Endothelial cell of umbilical vein (primary cell): Measurements from ENCODE around the gene IKZF3. TPM values are rescaled to one million over a fixed set of nuclear protein-coding genes. Genes with fewer than 3 reads are reported as not detected.

Experiments used
- BruUV-seq: library from RNA; stranded (reverse); fragments of 400-500 nt; replicated peaks from 2 replicates; lab custom pipeline; 2021; lab: Mats Ljungman, UMichigan
- CTCF ChIA-PET: fragments of 300-600, 350-600 bp; sonication (Branson Sonifier 250); formaldehyde crosslinking; loops from one replicate; lab custom pipeline; 2021; ENCODE audit warnings: antibody characterized with exemption, inconsistent platforms; lab: Charles Lee
- POLR2A ChIA-PET: fragments of 300-600, 350-600 bp; sonication (Branson Sonifier 250); formaldehyde crosslinking; loops from one replicate; lab custom pipeline; 2021; ENCODE audit warnings: antibody characterized with exemption, inconsistent platforms; lab: Charles Lee
- DNase-seq: peaks from one replicate; pipeline ENCODE4 v3.0.0-alpha.2; 2011; ENCODE audit warnings: low read depth, low spot score
- FAIRE-seq: peaks from 2 replicates; lab custom pipeline; 2011; peaks lifted over from hg19 to GRCh38; lab: Jason Lieb, UNC
- H2AFZ ChIP-seq: 2 replicates; pipeline ENCODE4 v1.6.0; 2012; ENCODE audit warnings: low read depth, low read length, control low read depth, inconsistent platforms
- H3K27ac ChIP-seq: 2 replicates; pipeline ENCODE4 v1.5.1; 2011; ENCODE audit warnings: low read depth, mild to moderate bottlenecking, control low read depth, low read length, moderate library complexity; ENCODE audit not compliant: insufficient read depth
- H3K27me3 ChIP-seq, 2 experiments: 2 replicates each; pipeline versions ENCODE4 v1.6.0 to v1.6.1; 2011; ENCODE audit warnings: low read length in 2 of 2, mixed read lengths in 1 of 2; ENCODE audit not compliant: control insufficient read depth in 2 of 2, insufficient read depth in 2 of 2
- H3K36me3 ChIP-seq, 2 experiments: 2 replicates in 1 of 2; 3 replicates in 1 of 2; pipeline ENCODE4 v1.5.1; 2011; ENCODE audit warnings: low read length in 2 of 2, mild to moderate bottlenecking in 1 of 2, moderate library complexity in 1 of 2; ENCODE audit not compliant: control insufficient read depth in 2 of 2, insufficient read depth in 2 of 2; ENCODE audit errors: extremely low read depth in 1 of 2
- H3K4me1 ChIP-seq: 3 replicates; pipeline ENCODE4 v1.5.1; 2011; ENCODE audit warnings: mild to moderate bottlenecking, low read length; ENCODE audit not compliant: control insufficient read depth, insufficient read depth; ENCODE audit errors: extremely low read depth
- H3K4me2 ChIP-seq: 2 replicates; pipeline ENCODE4 v1.6.1; 2011; ENCODE audit warnings: low read length, control low read depth, mixed read lengths; ENCODE audit not compliant: insufficient read depth
- H3K4me3 ChIP-seq, 3 experiments: fragments of 200-600 bp in 1 of 3; sonication (generic), shearing (Covaris generic) in 1 of 3; replicated peaks in 1 of 3; 2 replicates each; pipeline ENCODE4 v1.5.1; 2011 to 2016; ENCODE audit warnings: control low read depth in 3 of 3, low read length in 3 of 3, mild to moderate bottlenecking in 2 of 3, inconsistent platforms in 1 of 3, low read depth in 1 of 3, moderate library complexity in 1 of 3; ENCODE audit not compliant: insufficient read depth in 1 of 3
- H3K79me2 ChIP-seq: 2 replicates; pipeline ENCODE4 v1.6.0; 2012; ENCODE audit warnings: low read length, inconsistent platforms; ENCODE audit not compliant: control insufficient read depth, insufficient read depth
- H3K9ac ChIP-seq: replicated peaks from 2 replicates; pipeline ENCODE3; 2011; ENCODE audit warnings: low read length, control low read depth; ENCODE audit not compliant: insufficient read depth; ENCODE audit errors: extremely low read depth
- H3K9me1 ChIP-seq: replicated peaks from 3 replicates; pipeline ENCODE4 v1.6.0; 2011; ENCODE audit warnings: mild to moderate bottlenecking, low read length; ENCODE audit not compliant: control insufficient read depth, insufficient read depth; ENCODE audit errors: extremely low read depth
- H3K9me3 ChIP-seq: replicated peaks from 2 replicates; pipeline ENCODE4 v1.5.1; 2012; ENCODE audit warnings: low read length, inconsistent platforms; ENCODE audit not compliant: control insufficient read depth, insufficient read depth
- H4K20me1 ChIP-seq: replicated peaks from 2 replicates; pipeline ENCODE3; 2011; ENCODE audit warnings: mild to moderate bottlenecking, low read length; ENCODE audit not compliant: control insufficient read depth, insufficient read depth; ENCODE audit errors: extremely low read depth
- CTCF ChIP-seq, 2 donors: IDR thresholded peaks; 1 replicate in 1 of 2; 2 replicates in 1 of 2; pipeline ENCODE4 v1.5.1; 2011; ENCODE audit warnings: low read length in 2 of 2, mild to moderate bottlenecking in 2 of 2, moderate library complexity in 2 of 2, control low read depth in 1 of 2, inconsistent platforms in 1 of 2, low read depth in 1 of 2; ENCODE audit not compliant: insufficient read depth in 1 of 2; ENCODE audit errors: extremely low read depth in 1 of 2
- EZH2 ChIP-seq: IDR thresholded peaks from 2 replicates; pipeline ENCODE4 v1.6.1; 2012; ENCODE audit warnings: borderline replicate concordance, low read depth, mild to moderate bottlenecking, moderate library complexity, low read length, inconsistent platforms; ENCODE audit not compliant: severe bottlenecking
- FOS ChIP-seq: IDR thresholded peaks from 2 replicates; pipeline ENCODE4 v1.6.1; 2011; ENCODE audit warnings: mild to moderate bottlenecking, low read length, moderate library complexity, borderline replicate concordance; ENCODE audit not compliant: insufficient read depth
- GATA2 ChIP-seq: IDR thresholded peaks from 2 replicates; pipeline ENCODE4 v1.7.0; 2011; ENCODE audit warnings: low read depth, mild to moderate bottlenecking, moderate library complexity, mixed read lengths, low read length; ENCODE audit not compliant: insufficient read length, insufficient read depth
- JUN ChIP-seq: IDR thresholded peaks from 2 replicates; pipeline ENCODE4 v1.6.1; 2011; ENCODE audit warnings: borderline replicate concordance, low read depth; ENCODE audit not compliant: insufficient read length, insufficient read depth
- MAX ChIP-seq: IDR thresholded peaks from 2 replicates; pipeline ENCODE4 v1.6.1; 2011; ENCODE audit not compliant: insufficient read depth, insufficient read length
- MYC ChIP-seq: IDR thresholded peaks from one replicate; pipeline ENCODE4 v1.6.1; 2011; ENCODE audit warnings: mild to moderate bottlenecking, low read depth, low read length
- POLR2A ChIP-seq: IDR thresholded peaks from 2 replicates; pipeline ENCODE4 v1.6.1; 2012; ENCODE audit warnings: low read depth, mild to moderate bottlenecking, control low read depth, low read length
- POLR2AphosphoS5 ChIP-seq: IDR thresholded peaks from 2 replicates; pipeline ENCODE4 v1.6.1; 2012; ENCODE audit warnings: low read depth, mild to moderate bottlenecking, control low read depth, low read length, moderate library complexity; ENCODE audit not compliant: insufficient read depth
- dilution Hi-C: fragments of 300-500 bp; cut with MboI; formaldehyde crosslinking; loops from one replicate; pipeline ENCODE4 v1.15.0; 2019; ENCODE audit warnings: low sequenced_read_pairs; ENCODE audit not compliant: extremely low pct_ligation_motif_present
- intact Hi-C: fragments of 100-400 bp; cut with micrococcal nuclease; formaldehyde crosslinking; loops from one replicate; pipeline ENCODE4 v1.10.0; 2022
- polyA plus RNA-seq, 4 experiments: library from polyadenylated mRNA; depleted of rRNA in 3 of 4; stranded (reverse) in 3 of 4; unstranded in 1 of 4; fragments of >200 nt; gene quantifications; 2 replicates each; pipeline versions ENCODE4 v1.2.1 to v1.2.3, GENCODE V29; 2011 to 2012; ENCODE audit warnings: missing spikeins in 1 of 4
- total RNA-seq: library from RNA; stranded (reverse); gene quantifications from 2 replicates; pipeline ENCODE4 v1.2.3, GENCODE V29; 2021

IKZF3 gene
- total and polyA plus RNA-seq, 2 donors (not counting 3 experiments of a cell fraction or from before 2014, with no cell fraction given), result not detected

GRCh38 chr17:39836117-39836516 is 28.0 kb downstream of the IKZF3 start:
- no TSS peak for BruUV-seq
- H3K4me2 ChIP-seq, result no peak overlapping the region
- no peak for DNase-seq
- H3K36me3 ChIP-seq, result no peaks in the 10 kb centered on the region
- FAIRE-seq, result no peak
- ChIA-PET CTCF (interaction anchor here (1.1 kb wide), 1 partner anchor 26 kb away, joined by 4 read pairs; no protein-coding TSS in a partner anchor), POLR2A (no interaction called here)
- H3K27ac ChIP-seq, result no peak overlapping the region
- TF ChIP-seq POLR2AphosphoS5 (no peak), CTCF (IDR thresholded peaks at IDR 0.05; ENCODE audit: extremely low read depth in 1 of 2, insufficient read depth in 1 of 2, low read depth in 1 of 2, low read length in 2 of 2) (no peak), EZH2 (no peak), POLR2A (no peak), MAX (no peak), JUN (no peak), FOS (no peak), GATA2 (no peak), MYC (no peak)
- peaks cover 2 to 14% of the 10 kb centered on the region in 2 experiments for H3K27me3 ChIP-seq
- no peaks in the 10 kb centered on the region for H3K9me1 ChIP-seq
- H2AFZ ChIP-seq, result no peak overlapping the region
- no peaks in the 10 kb centered on the region for H3K4me1 ChIP-seq
- dilution Hi-C loops (no loop called here), intact Hi-C loops (no loop called here)
- H4K20me1 ChIP-seq, result no peaks in the 10 kb centered on the region
- no peak overlapping the region for H3K4me3 ChIP-seq
- no peaks in the 10 kb centered on the region for H3K79me2 ChIP-seq
- no peak overlapping the region for H3K9ac ChIP-seq
- H3K9me3 ChIP-seq, result no peaks in the 10 kb centered on the region
